Adipocyte (in vitro differentiated cells): ENCODE data around the gene NOTCH2.
A peak's percentile ranks its signal among the peaks of the same experiment; 100 is the strongest.

ENCODE experiments used
- DNase-seq: peaks from one replicate; pipeline ENCODE4 v3.0.0-alpha.2; 2015; ENCODE audit warnings: low read depth
- H3K27me3 ChIP-seq: replicated peaks from 2 replicates; pipeline ENCODE4 v1.7.0; 2013; ENCODE audit warnings: mild to moderate bottlenecking, low read length, moderate library complexity; ENCODE audit not compliant: control insufficient read depth, insufficient read depth
- H3K36me3 ChIP-seq: 2 replicates; pipeline ENCODE4 v1.7.0; 2013; ENCODE audit warnings: low read length, mild to moderate bottlenecking, moderate library complexity; ENCODE audit not compliant: control insufficient read depth, insufficient read depth, severe bottlenecking
- H3K4me1 ChIP-seq: 2 replicates; pipeline ENCODE4 v1.7.0; 2013; ENCODE audit warnings: mild to moderate bottlenecking, low read length, moderate library complexity; ENCODE audit not compliant: control insufficient read depth, insufficient read depth
- H3K4me3 ChIP-seq: 2 replicates; pipeline ENCODE4 v1.7.0; 2013; ENCODE audit warnings: mild to moderate bottlenecking, low read length, moderate library complexity
- H3K9ac ChIP-seq: 2 replicates; pipeline ENCODE4 v1.7.0; 2013; ENCODE audit warnings: mild to moderate bottlenecking, low read length, moderate library complexity
- H3K9me3 ChIP-seq: 2 replicates; pipeline ENCODE4 v1.7.0; 2013; ENCODE audit warnings: mild to moderate bottlenecking, low read length, moderate library complexity; ENCODE audit not compliant: control insufficient read depth

NOTCH2 gene

GRCh38 chr1:119882132-119883049 lies 187.1 kb downstream of the NOTCH2 start:
- no peak for DNase-seq
- no peaks in the 10 kb centered on the region for H3K36me3 ChIP-seq
- no peak overlapping the region for H3K9ac ChIP-seq
- no peaks in the 10 kb centered on the region for H3K27me3 ChIP-seq
- H3K9me3 ChIP-seq = no peaks in the 10 kb centered on the region
- peaks cover 23% of the 10 kb centered on the region for H3K4me1 ChIP-seq
- peak overlapping the region; percentile 4 for H3K4me3 ChIP-seq

GRCh38 chr1:119879510-119880434 lies 189.7 kb downstream of the NOTCH2 start:
- no peaks in the 10 kb centered on the region for H3K9me3 ChIP-seq
- H3K4me3 ChIP-seq = no peak overlapping the region
- H3K9ac ChIP-seq = no peak overlapping the region
- no peaks in the 10 kb centered on the region for H3K27me3 ChIP-seq
- no peak for DNase-seq
- H3K36me3 ChIP-seq = no peaks in the 10 kb centered on the region
- H3K4me1 ChIP-seq = peaks cover 16% of the 10 kb centered on the region

DNA sequence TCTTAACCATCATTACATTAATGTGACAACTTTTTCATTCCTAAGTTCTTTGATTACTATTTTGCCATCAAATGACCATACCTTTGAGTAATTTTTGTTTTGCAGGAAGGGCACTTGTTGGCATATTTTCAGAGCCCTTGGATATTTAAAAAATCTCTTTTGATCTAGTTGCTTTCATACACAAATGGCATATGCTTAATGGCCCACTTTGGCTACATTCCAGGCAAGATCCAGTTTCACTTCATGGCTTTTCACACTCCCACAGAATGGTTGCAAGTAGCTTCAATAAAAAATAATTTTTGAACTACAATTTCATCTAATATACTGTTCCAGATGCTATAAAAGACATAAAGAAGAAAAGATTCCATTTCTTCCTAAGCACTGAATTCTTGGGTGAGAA lies 191.3 kb downstream of the NOTCH2 start:
- Histone ChIP-seq H3K9me3 (no peaks in the 10 kb centered on the region), H3K4me3 (no peak overlapping the region), H3K4me1 (peaks cover 24% of the 10 kb centered on the region), H3K36me3 (no peaks in the 10 kb centered on the region), H3K27me3 (no peaks in the 10 kb centered on the region), H3K9ac (no peak overlapping the region)
- DNase-seq = no peak

DNA sequence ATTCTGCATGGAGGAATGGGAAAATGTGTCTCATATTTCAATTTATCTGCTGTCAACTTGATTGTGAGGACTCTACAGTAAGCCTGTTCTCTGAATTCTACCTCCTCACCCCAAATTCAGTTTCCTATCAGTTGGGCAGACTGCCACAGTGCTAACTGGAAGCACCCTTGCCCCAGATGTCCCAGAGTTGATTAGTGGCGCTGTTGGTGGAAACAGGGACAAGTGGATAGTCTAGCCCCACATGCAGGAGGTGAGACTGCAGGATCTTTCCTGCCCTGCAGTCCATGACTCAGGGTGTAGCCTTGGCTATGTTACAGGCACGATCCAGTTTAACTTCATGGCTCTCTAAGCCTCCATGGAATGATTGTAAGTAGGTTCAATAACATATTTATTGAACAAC lies 195.3 kb downstream of the NOTCH2 start:
- Histone ChIP-seq H3K4me1 (peaks cover 24% of the 10 kb centered on the region), H3K9me3 (no peaks in the 10 kb centered on the region), H3K36me3 (no peaks in the 10 kb centered on the region), H3K4me3 (no peak overlapping the region), H3K27me3 (no peaks in the 10 kb centered on the region), H3K9ac (no peak overlapping the region)
- DNase-seq = no peak

DNA sequence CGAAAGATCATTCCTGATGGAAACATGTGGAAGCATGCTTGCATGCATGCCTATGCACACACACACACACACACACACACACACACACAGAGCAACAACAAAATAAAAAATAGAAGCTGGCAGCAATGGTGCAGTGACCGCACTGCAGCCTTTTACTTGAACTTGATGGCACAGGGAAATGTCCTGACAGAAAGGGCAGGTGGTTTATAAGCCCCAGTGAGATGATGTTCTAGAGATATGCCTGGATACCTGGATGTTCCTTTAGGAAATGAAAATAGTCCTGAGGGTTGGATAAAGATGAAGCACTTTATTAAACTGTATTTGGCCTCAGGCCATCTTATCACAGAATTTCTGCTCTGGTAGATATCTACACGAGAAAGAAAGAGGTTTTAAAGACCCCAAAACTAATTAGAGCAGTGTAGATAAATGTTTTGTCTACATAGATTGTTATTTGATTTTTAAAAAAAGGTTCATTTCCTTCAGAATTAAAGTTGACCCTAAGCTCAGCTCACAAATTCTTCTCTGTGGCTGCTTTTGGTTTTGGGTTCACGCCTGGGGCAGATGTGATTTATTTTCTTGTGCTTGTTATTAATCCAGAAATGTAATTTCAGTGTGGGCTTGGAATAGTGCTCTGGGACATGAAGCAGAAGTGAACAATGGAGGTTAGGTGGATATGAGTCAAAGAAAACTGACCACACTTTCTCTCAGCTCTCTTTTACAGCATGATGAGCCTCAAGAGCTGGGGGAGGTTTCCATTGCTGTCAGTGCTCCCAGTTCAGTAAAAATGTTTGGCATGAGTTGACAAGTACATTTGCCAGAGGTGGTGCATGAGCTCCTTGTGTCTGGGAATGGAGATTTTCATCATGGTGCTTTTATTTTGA lies 196.1 kb downstream of the NOTCH2 start:
- Histone ChIP-seq H3K4me1 (peaks cover 24% of the 10 kb centered on the region), H3K36me3 (no peaks in the 10 kb centered on the region), H3K9ac (no peak overlapping the region), H3K9me3 (no peaks in the 10 kb centered on the region), H3K4me3 (no peak overlapping the region), H3K27me3 (no peaks in the 10 kb centered on the region)
- peak; percentile 53 for DNase-seq

DNA sequence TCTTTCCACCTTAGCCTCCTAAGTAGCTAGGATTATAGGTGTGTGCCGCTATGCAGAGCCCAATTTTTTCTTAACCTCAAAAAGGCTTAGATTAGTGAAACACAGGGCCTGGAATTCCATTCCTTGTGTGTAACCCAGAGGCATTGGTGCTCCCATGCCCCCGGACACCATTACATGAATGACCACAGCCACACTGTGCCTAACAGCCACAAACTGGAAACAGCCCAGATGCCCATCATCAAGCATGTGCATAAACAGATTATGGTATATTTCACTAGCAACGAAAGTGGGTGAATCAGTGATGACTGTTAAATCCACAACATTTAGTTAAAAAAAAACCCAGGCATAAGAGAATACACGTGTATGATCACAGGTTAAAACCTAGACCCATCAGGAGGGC lies 197.6 kb downstream of the NOTCH2 start:
- Histone ChIP-seq H3K27me3 (no peaks in the 10 kb centered on the region), H3K9me3 (no peaks in the 10 kb centered on the region), H3K9ac (no peak overlapping the region), H3K4me3 (no peak overlapping the region), H3K4me1 (peaks cover 24% of the 10 kb centered on the region), H3K36me3 (no peaks in the 10 kb centered on the region)
- DNase-seq = no peak

GRCh38 chr1:119870917-119871596 lies 198.4 kb downstream of the NOTCH2 start:
- Histone ChIP-seq H3K9ac (peak overlapping the region; percentile 80), H3K27me3 (no peaks in the 10 kb centered on the region), H3K9me3 (no peaks in the 10 kb centered on the region), H3K4me1 (peaks cover 24% of the 10 kb centered on the region), H3K36me3 (no peaks in the 10 kb centered on the region), H3K4me3 (peak overlapping the region; percentile 74)
- DNase-seq = peak; percentile 90

DNA sequence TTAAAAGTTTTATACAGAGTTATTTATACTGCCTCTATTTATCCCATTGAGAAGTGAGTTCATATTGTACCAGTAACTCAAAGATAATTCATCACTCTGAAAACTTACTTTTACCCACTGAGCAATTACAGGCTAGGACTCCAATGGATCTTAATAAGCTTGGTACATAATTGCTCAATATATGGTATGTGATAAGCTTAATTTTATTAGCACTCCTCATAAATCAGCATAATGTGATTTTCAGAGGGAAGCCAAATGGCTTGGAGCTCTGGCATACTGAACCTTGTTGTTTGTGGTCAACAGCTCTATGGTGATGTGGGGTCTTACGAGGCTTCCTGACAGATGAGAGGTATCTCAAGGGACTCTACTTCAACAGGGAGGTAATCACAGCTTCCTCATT lies 199.5 kb downstream of the NOTCH2 start:
- DNase-seq = no peak
- H3K9me3 ChIP-seq = no peaks in the 10 kb centered on the region
- H3K4me1 ChIP-seq = peaks cover 24% of the 10 kb centered on the region
- no peaks in the 10 kb centered on the region for H3K36me3 ChIP-seq
- H3K27me3 ChIP-seq = no peaks in the 10 kb centered on the region
- H3K4me3 ChIP-seq = no peak overlapping the region
- no peak overlapping the region for H3K9ac ChIP-seq

DNA sequence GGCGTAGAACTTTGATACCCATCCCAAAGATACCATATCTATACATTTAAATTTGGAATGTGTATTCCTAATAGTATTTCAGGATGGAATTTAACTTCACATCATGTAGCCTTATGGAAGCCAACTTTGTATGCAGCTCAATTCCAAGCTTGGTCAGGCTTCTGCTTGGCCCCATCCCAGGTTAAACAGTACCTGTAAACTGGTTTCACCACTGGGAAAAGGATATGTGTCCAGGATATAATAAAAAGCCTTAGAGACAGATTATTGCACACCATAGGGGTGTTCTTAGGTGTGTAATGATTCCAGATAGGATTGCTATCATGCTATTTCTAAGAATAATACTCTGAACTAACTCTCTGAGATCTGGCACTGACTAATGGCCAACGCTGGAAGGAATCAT lies 201.3 kb downstream of the NOTCH2 start:
- H3K36me3 ChIP-seq = no peaks in the 10 kb centered on the region
- H3K9ac ChIP-seq = no peak overlapping the region
- no peak for DNase-seq
- no peaks in the 10 kb centered on the region for H3K27me3 ChIP-seq
- no peaks in the 10 kb centered on the region for H3K9me3 ChIP-seq
- H3K4me1 ChIP-seq = peaks cover 11% of the 10 kb centered on the region
- no peak overlapping the region for H3K4me3 ChIP-seq

DNA sequence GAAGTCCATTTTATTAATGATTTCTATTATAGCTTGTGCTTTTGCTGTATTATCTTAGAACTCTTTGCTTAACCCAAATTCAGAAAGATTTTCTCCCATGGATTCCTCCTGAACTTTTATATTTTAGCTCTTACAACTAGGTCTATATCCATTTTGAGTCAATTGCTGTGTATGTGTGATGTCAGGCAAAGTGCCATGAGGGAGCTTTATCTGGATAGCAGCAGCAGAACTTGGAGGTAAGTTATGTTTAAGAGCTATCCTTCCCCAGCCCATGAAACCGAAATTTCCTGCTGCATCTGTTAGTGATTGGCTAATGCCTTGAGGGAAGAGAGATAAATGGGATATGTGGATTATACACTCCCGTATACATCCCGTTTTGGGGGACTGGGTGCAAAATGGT lies 203.0 kb downstream of the NOTCH2 start:
- DNase-seq = no peak
- Histone ChIP-seq H3K36me3 (no peaks in the 10 kb centered on the region), H3K27me3 (no peaks in the 10 kb centered on the region), H3K4me1 (peaks cover 5% of the 10 kb centered on the region), H3K9ac (no peak overlapping the region), H3K4me3 (no peak overlapping the region), H3K9me3 (no peaks in the 10 kb centered on the region)
